Adipose tissue (tissue), 3 donors: ENCODE data around the gene NPFFR2. TPM values are rescaled to one million over a fixed set of nuclear protein-coding genes. Genes with fewer than 3 reads are reported as not detected.

Experiments used
- polyA plus RNA-seq, 3 donors: library from polyadenylated mRNA; stranded (reverse); fragments of 200-250 nt; gene quantifications; one replicate each; pipeline ENCODE4 v1.2.3, GENCODE V29; 2013
- donor health status: healthy with polysubstance abuse.
- donor health status: Bipolar disorder and iron deficiency.
- donor health status: healthy.

Gene NPFFR2
- polyA plus RNA-seq, 3 donors: 0.04 TPM; not detected in 2

Other genes with a start within 250 kb of the NPFFR2 start
- 10 to 100 TPM in 1 of 3 donors, under 1 TPM in 1, not detected in 1; 0.49 to 14.9 TPM for gene GC, start 247.9 kb upstream of the NPFFR2 start, polyA plus RNA-seq